ENCODE measurements around the gene AGBL1.

- no peak for TF ChIP-seq CTCF (IDR thresholded peaks at IDR 0.05)
- TF ChIP-seq POLR2AphosphoS5 (IDR thresholded peaks at IDR 0.05): no peak
Observed at GRCh38 chr15:86905625-86906256, 826.1 kb downstream of the AGBL1 start.

Measured in transverse colon (tissue), 4 donors.